GM06990 (cell line): ENCODE measurements around the gene SASH1.

Experiments
- DNase-seq: peaks from one replicate; pipeline ENCODE4 v3.0.0-alpha.2; 2011; ENCODE audit not compliant: insufficient read length; ENCODE audit errors: extremely low read depth
- H3K27me3 ChIP-seq: replicated peaks from 2 replicates; pipeline ENCODE4 v1.6.0; 2011; ENCODE audit warnings: low read length; ENCODE audit not compliant: control insufficient read depth, insufficient read depth
- H3K36me3 ChIP-seq: 2 replicates; pipeline ENCODE4 v1.5.1; 2011; ENCODE audit warnings: low read length; ENCODE audit not compliant: control insufficient read depth, insufficient read depth
- H3K4me3 ChIP-seq: replicated peaks from 2 replicates; pipeline ENCODE4 v1.5.1; 2011; ENCODE audit warnings: low read depth, mild to moderate bottlenecking, control low read depth, low read length
- TF ChIP-seq, protein P1 (sequence below): IDR thresholded peaks from 2 replicates; pipeline ENCODE4 v1.5.1; 2011; ENCODE audit warnings: low read length, control low read depth, mild to moderate bottlenecking, inconsistent platforms; ENCODE audit not compliant: insufficient read depth, poor library complexity, severe bottlenecking

SASH1 gene

DNA sequence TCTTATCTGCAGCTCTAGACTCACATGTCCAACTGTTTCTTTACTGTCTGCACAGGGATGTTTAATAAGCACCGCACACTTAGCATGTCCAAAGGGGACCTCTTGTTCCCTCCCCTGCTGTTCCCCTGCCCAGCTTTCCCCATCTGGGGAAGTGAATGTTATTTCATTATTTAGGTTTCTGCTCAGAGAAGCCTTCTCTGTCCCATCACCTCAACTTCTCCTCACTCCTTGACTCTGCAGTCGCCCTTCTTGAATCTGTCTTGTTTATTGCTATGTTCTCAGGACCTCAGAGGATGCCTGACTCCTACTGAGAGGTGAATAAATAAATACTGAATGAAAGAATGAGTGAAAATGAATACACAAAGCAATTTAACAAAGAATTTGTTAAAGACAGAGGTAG, 121.0 kb downstream of the SASH1 start:
- TF ChIP-seq, protein P1, sequence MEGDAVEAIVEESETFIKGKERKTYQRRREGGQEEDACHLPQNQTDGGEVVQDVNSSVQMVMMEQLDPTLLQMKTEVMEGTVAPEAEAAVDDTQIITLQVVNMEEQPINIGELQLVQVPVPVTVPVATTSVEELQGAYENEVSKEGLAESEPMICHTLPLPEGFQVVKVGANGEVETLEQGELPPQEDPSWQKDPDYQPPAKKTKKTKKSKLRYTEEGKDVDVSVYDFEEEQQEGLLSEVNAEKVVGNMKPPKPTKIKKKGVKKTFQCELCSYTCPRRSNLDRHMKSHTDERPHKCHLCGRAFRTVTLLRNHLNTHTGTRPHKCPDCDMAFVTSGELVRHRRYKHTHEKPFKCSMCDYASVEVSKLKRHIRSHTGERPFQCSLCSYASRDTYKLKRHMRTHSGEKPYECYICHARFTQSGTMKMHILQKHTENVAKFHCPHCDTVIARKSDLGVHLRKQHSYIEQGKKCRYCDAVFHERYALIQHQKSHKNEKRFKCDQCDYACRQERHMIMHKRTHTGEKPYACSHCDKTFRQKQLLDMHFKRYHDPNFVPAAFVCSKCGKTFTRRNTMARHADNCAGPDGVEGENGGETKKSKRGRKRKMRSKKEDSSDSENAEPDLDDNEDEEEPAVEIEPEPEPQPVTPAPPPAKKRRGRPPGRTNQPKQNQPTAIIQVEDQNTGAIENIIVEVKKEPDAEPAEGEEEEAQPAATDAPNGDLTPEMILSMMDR: no peak
- Histone ChIP-seq H3K27me3 (no peaks in the 10 kb centered on the region), H3K4me3 (no peak overlapping the region), H3K36me3 (no peaks in the 10 kb centered on the region)
- DNase-seq: no peak

GRCh38 chr6:148464319-148465010, 121.8 kb downstream of the SASH1 start:
- no peak overlapping the region for H3K4me3 ChIP-seq
- TF ChIP-seq, protein P1: peak; percentile 88
- DNase-seq: no peak
- H3K36me3 ChIP-seq: no peaks in the 10 kb centered on the region
- H3K27me3 ChIP-seq: no peaks in the 10 kb centered on the region

DNA sequence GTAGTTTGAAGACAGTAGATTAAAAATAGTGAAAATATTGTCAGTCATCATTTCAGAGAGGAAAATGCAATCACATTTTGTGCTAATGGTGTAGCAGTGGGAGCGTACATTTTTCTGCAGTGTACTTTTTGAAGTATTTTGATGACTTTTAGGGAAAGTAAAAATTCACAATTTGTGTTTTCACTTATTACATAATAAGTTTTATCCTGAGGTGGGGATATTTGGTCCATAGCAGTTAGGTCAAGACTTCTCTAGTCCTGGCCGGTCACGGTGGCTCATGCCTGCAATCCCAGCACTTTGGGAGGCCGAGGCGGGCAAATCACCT, 122.3 kb downstream of the SASH1 start:
- Histone ChIP-seq H3K27me3 (no peaks in the 10 kb centered on the region), H3K36me3 (no peaks in the 10 kb centered on the region), H3K4me3 (no peak overlapping the region)
- no peak for DNase-seq
- TF ChIP-seq, protein P1: no peak

- no peak for DNase-seq
- TF ChIP-seq, protein P1: no peak
- Histone ChIP-seq H3K27me3 (peaks cover 2% of the 10 kb centered on the region), H3K4me3 (no peak overlapping the region), H3K36me3 (no peaks in the 10 kb centered on the region)
Observed at GRCh38 chr6:148465670-148466069, 123.0 kb downstream of the SASH1 start.

DNA sequence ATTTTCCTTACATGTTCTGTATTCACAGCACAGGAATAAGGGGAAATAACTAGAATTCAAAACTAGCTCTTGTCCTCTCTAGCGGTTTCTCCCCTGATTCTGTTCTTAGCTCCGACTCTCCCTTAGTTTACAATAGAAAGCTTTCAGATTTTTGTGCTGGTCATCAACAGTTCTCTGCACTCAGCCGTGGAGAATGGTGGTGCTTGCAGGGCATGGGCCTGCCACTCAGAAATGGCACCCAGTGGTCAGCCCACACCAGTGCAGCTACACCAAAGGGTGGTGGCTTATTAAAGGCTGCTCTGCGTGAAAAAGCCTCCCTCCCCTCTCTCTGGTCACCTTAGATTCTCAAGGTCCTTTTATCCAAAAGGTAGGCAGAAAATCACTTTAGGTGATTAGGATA, 123.5 kb downstream of the SASH1 start:
- H3K36me3 ChIP-seq: no peaks in the 10 kb centered on the region
- H3K27me3 ChIP-seq: peaks cover 2% of the 10 kb centered on the region
- TF ChIP-seq, protein P1: no peak
- no peak for DNase-seq
- H3K4me3 ChIP-seq: no peak overlapping the region

GRCh38 chr6:148467926-148468325, 125.3 kb downstream of the SASH1 start:
- Histone ChIP-seq H3K4me3 (no peak overlapping the region), H3K36me3 (no peaks in the 10 kb centered on the region), H3K27me3 (peaks cover 2% of the 10 kb centered on the region)
- TF ChIP-seq, protein P1: no peak
- DNase-seq: no peak
